ENCODE data around the gene UBE2L5.
A peak's percentile ranks its signal among the peaks of the same experiment; 100 is the strongest.

The UBE2L5 gene

GRCh38 chr13:30464496-30465342, 42.4 kb downstream of the UBE2L5 start:
- Mint-ChIP-seq H3K36me3 (ENCODE audit: low read depth) (peaks cover 46% of the 10 kb centered on the region), H3K9me3 (no peaks in the 10 kb centered on the region), H3K27me3 (peaks cover 2% of the 10 kb centered on the region), H3K4me3 (peak overlapping the region; percentile 95), H3K4me1 (ENCODE audit: low read depth) (peaks cover 37% of the 10 kb centered on the region), H3K27ac (peak overlapping the region; percentile 98)
- DNase-seq: peak; percentile 86

- Mint-ChIP-seq H3K9me3 (no peaks in the 10 kb centered on the region), H3K36me3 (ENCODE audit: low read depth) (peaks cover 43% of the 10 kb centered on the region), H3K4me1 (ENCODE audit: low read depth) (peaks cover 34% of the 10 kb centered on the region), H3K4me3 (no peak overlapping the region), H3K27ac (no peak overlapping the region), H3K27me3 (peaks cover 2% of the 10 kb centered on the region)
- no peak for DNase-seq
Observed at GRCh38 chr13:30465343-30465592, 43.0 kb downstream of the UBE2L5 start.

DNA sequence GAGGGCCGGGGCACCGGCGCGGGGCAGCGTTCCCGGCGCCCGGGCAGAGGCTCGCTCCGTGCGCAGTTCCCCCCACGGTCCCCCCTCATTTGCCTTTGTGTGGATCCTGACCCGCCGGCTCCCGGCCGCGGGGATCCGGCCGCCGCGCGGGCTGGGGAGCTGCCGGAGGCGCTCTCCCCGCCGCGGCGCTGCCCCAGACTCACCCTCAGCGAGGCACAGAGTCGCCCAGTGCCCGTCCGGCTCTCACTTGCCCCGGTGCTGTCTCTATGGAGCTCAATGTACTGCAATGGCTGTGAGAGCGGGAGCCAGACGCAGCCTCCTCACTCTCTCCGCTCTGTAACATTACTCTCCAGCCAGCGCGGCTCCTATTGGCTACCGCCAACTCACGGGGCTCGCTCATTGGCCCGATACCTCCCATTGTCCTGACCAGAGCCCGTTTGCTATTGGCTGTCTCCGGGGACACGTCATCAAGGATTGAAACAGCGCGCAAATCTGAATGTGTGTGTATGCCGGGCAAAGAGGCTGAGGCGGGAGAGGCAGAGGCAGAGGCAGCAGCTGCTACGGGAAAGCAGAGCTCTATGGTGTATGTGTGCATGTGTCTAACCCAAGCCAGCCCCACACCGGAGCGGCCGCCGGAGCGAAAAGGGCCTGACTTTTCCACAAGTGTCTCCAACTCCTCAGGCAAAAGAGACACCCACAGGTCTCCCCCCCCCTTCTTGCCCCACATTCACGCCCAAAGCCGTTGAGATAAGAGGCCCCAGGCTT, 43.5 kb downstream of the UBE2L5 start, which contains the start of gene HMGB1:
Gene HMGB1, minus strand, starts transcription at position 344 of the 765 bp plus-strand sequence. CDS start 2,256 bp downstream, outside the sequence.
- Mint-ChIP-seq H3K4me1 (ENCODE audit: low read depth) (peaks cover 34% of the 10 kb centered on the region), H3K9me3 (no peaks in the 10 kb centered on the region), H3K36me3 (ENCODE audit: low read depth) (peaks cover 40% of the 10 kb centered on the region), H3K4me3 (peak within 1 kb of the TSS; percentile 95), H3K27ac (peak within 1 kb of the TSS; percentile 99), H3K27me3 (peaks cover 2% of the 10 kb centered on the region)
- peak; percentile 93 for DNase-seq

GRCh38 chr13:30466358-30466714, 44.0 kb downstream of the UBE2L5 start:
- Mint-ChIP-seq H3K9me3 (no peaks in the 10 kb centered on the region), H3K27ac (peak overlapping the region; percentile 99), H3K4me3 (peak overlapping the region; percentile 90), H3K27me3 (peaks cover 2% of the 10 kb centered on the region), H3K36me3 (ENCODE audit: low read depth) (peaks cover 34% of the 10 kb centered on the region), H3K4me1 (ENCODE audit: low read depth) (peaks cover 32% of the 10 kb centered on the region)
- no peak for DNase-seq

- peaks cover 28% of the 10 kb centered on the region for H3K4me1 Mint-ChIP-seq (ENCODE audit: low read depth)
- peak overlapping the region; percentile 99 for H3K27ac Mint-ChIP-seq
- DNase-seq: no peak
- no peaks in the 10 kb centered on the region for H3K9me3 Mint-ChIP-seq
- peak overlapping the region; percentile 90 for H3K4me3 Mint-ChIP-seq
- peaks cover 2% of the 10 kb centered on the region for H3K27me3 Mint-ChIP-seq
- peaks cover 29% of the 10 kb centered on the region for H3K36me3 Mint-ChIP-seq (ENCODE audit: low read depth)
Observed at GRCh38 chr13:30466841-30467252, 44.6 kb downstream of the UBE2L5 start.

DNA sequence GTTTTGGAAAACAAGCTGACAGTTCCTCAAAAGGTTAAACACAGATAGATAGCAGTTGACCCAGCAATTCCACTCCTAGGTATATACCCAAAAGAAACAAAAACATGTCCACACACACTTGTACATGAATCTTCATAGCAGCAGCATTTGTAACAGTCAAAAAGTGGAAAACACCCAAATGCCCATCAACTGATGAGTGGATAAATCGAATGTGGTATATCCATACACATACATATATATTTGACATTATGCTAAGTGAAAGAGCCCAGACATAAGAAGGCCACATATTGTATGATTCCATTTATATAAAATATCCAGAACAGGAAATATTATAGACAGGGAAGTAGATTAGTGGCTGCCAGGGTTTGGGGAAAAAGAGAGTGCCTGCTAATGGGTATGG, 51.4 kb downstream of the UBE2L5 start:
- Mint-ChIP-seq H3K27ac (no peak overlapping the region), H3K4me3 (no peak overlapping the region), H3K9me3 (no peaks in the 10 kb centered on the region), H3K4me1 (ENCODE audit: low read depth) (no peaks in the 10 kb centered on the region), H3K27me3 (no peaks in the 10 kb centered on the region), H3K36me3 (ENCODE audit: low read depth) (no peaks in the 10 kb centered on the region)
- DNase-seq: no peak

DNA sequence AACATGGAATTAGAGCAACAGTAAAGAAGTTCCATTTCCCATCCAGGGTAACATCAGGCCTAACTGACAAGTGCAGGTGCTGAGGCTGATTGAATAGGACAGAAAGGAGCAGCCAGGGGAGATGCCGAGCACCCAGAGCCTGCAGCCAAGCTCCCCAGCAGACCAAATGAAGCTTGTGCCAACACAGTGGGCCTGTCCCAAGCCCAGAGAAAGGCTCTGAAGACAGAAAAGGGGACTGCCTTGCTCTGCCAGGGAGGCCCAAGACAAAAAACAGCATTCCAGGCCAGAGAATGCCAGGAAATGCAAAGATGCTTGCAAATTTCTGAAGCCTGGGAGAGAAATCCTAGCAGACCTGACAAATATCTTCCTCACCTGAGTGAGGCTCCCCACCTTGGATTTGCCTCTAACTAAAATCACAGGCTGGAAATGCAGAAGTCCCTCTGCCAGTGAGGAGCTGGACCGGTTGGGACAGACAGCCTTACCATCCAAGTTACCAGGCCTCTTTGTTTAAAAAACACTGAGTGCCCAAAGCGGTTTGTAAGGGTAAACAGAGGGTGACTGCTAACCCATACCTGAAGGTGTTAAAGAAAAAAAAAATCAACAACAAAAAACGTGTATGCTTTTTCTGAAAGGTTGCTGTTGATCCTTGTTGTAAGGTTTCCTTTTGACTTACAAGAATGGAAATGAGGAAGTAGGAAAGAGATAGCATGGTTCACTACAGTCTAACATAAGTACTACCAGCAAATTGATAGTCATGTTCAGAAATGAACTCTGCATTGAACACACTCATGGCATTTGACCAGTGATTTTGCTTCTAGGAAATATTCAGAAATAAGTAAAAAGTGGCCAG, 55.3 kb downstream of the UBE2L5 start:
- Mint-ChIP-seq H3K27ac (no peak overlapping the region), H3K9me3 (no peaks in the 10 kb centered on the region), H3K4me3 (no peak overlapping the region), H3K36me3 (ENCODE audit: low read depth) (no peaks in the 10 kb centered on the region), H3K27me3 (no peaks in the 10 kb centered on the region), H3K4me1 (ENCODE audit: low read depth) (no peaks in the 10 kb centered on the region)
- DNase-seq: no peak
